NOMO-1 (cell line): ENCODE measurements around the gene FBRS.

Source experiments
- DNase-seq, 2 experiments: peaks; one replicate each; lab custom pipeline; 2025; ENCODE audit not compliant: unreplicated experiment in 2 of 2; lab: John Stamatoyannopoulos, UW

Gene FBRS

GRCh38 chr16:30641378-30641982, 16.8 kb upstream of the FBRS start:
- DNase-seq = no peak

GRCh38 chr16:30644334-30644830, 13.8 kb upstream of the FBRS start:
- DNase-seq = no peak

- no peak for DNase-seq
These were observed 12.5 kb upstream of the FBRS start for GRCh38 chr16:30645727-30646126.

- no peak for DNase-seq
These were observed 11.0 kb upstream of the FBRS start for GRCh38 chr16:30647274-30647571.

- peak; percentile 38 to 44 for DNase-seq
These were observed 8.4 kb upstream of the FBRS start for GRCh38 chr16:30649725-30650368.

GRCh38 chr16:30650369-30651123, 7.7 kb upstream of the FBRS start, which contains the start of gene PRR14:
Gene PRR14 (plus strand): TSS chr16:30650960. CDS start chr16:30651646, 686 bp downstream.
- DNase-seq = peak; percentile 99

- peak; percentile 68 to 83 for DNase-seq
These were observed 6.9 kb upstream of the FBRS start for GRCh38 chr16:30651124-30652004.

GRCh38 chr16:30652005-30652296, 6.3 kb upstream of the FBRS start:
- DNase-seq = no peak

GRCh38 chr16:30652718-30653117, 5.5 kb upstream of the FBRS start:
- no peak for DNase-seq

GRCh38 chr16:30654856-30655255, 3.4 kb upstream of the FBRS start:
- no peak for DNase-seq

GRCh38 chr16:30655815-30656347, 2.4 kb upstream of the FBRS start:
- DNase-seq = no peak

GRCh38 chr16:30656388-30656787, 1.8 kb upstream of the FBRS start:
- DNase-seq = no peak

GRCh38 chr16:30656974-30657865, 1.0 kb upstream of the FBRS start:
- peak in 1 of 2 experiments; percentile 46 for DNase-seq

- peak; percentile 99 for DNase-seq
These were observed 688 bp downstream of the FBRS start for GRCh38 chr16:30658731-30659506.

GRCh38 chr16:30659507-30660423, 1.5 kb downstream of the FBRS start:
- DNase-seq = no peak

- DNase-seq = peak in 1 of 2 experiments; percentile 13
These were observed 2.4 kb downstream of the FBRS start for GRCh38 chr16:30660424-30661261.

- DNase-seq = no peak
These were observed 4.2 kb downstream of the FBRS start for GRCh38 chr16:30662449-30662848.
